ENCODE measurements around the gene GXYLT2.

- TF ChIP-seq CTCF (IDR thresholded peaks at IDR 0.05) (no peak), POLR2AphosphoS5 (IDR thresholded peaks at IDR 0.05; ENCODE audit: low read depth, low read length) (no peak), SIN3A (IDR thresholded peaks at IDR 0.05; ENCODE audit: borderline replicate concordance, insufficient read depth, low read depth, low read length) (no peak)
Measured at GRCh38 chr3:72960812-72961518, 73.1 kb downstream of the GXYLT2 start.
